GM21515 (cell line): Measurements from ENCODE around the gene NEK6.

ENCODE experiments used
- ATAC-seq: cut with Tn5 transposase; IDR thresholded peaks from one replicate; pipeline ENCODE4 v1.9.1; 2021; ENCODE audit not compliant: unreplicated experiment

The NEK6 gene

DNA sequence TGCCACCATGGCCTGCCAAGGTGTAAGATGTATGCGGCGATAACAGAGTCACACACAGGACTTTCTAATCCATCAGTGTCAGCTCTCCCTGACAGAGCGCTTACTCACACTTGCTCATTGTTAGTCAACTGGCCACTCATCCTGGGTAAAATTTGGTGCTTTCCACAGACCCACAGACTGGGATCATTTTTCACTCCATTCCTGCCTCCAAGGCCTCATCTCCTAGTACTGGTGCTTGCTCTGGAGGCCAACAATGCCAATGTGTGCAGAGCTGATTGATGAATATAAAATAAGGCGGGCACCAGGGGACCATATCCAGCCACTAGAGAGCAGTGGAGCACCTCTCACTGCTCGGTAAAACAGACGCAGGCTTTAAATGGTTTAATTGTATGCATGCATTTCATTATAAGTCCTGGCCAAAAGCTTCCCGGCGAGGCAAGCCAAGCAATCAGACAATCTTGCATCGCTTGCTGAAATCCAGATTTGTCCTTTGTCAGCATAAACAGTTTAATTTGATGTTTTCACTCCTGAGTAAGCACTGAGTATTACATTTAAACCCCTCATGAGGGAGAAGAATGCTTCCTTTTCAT, 135.2 kb downstream of the NEK6 start:
- ATAC-seq: no peak

DNA sequence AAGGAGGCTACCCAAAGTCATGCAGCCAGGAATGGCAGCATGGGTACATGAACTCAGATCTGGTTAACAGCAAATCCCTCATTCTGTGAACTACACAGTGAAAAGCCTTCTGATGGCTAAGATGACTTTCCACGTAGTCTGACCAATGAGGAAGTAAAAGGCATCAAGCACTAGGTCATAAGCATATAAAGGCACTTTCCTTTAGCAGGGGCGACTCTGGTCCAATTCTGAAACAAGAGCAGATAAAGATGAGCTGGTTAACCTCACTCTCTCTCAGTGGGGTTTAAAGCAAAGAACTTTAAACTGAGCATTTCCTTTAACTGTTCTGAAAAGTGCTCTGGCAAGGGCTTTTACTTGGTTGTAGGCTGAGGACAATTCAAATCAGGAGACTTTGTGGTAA, 136.4 kb downstream of the NEK6 start:
- ATAC-seq: no peak

DNA sequence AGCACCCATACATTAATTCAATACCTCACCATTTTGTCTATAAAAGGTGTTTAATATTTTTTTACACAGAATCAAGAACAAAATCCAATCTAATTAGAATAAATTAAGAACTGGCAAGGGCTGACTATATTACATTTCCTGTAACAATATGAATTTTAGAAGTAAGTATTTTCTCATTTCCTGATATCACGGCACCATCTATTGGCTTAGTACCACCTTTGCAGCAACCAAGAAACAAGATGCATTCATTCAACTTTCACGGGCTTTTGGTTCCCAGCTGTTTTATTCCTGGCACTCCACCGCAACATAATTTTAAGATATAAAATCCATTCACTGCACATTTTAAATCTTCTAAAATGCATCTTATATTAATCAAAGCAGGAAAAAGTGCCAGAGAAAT, 136.8 kb downstream of the NEK6 start:
- ATAC-seq: no peak

DNA sequence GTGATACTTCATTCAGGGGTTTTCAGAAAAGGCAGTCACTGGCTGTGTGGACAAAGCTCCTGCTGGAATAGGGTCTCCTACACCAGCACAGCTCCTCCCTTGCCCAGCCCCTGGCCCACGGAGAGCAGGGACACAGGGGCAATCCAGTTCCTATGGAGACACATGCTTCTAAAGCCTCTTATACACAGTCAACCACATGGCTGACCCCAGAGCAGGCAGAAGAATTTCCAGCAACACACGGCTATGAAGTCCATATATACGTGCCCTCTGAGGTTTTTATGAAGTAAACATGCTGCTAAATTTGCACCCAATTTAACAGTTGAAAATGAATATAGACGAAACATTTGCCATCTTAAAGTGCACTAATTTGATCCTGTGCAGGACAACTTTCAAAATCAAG, 138.1 kb downstream of the NEK6 start:
- ATAC-seq: no peak

DNA sequence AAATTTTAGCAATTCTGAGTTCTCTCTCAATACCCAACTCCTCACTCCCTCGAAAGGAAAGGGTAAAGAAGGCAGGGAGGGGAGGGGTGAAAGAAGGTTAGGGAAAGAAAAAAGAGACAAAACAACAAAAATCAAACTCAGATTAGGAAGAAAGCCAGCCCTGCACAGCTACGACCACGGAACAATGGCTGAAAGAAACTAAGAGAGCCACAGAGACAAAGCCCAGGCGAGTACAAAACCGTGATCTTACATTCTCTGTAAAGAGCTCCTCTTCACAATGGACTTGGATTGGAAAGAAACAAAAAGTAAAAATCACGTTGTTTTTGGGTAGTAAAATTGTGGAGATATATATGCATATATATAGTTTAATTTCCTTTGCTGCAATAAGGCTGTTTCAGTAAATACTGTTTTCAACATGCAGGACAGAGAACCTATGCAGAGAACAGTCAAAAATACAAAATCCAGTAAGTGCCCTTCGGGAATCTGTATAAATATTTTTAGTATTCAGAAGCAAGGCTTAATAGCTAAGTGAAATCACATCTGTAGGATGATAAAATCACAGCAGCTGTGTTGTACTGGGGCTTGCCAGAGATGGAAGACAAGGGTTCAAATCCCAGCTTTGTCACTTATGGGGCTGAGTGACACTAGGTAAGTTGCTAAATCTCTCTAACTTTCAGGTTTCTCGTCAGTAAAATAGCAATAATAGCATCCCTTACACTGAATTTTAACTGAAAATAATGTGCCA, 140.6 kb downstream of the NEK6 start:
- ATAC-seq: no peak

DNA sequence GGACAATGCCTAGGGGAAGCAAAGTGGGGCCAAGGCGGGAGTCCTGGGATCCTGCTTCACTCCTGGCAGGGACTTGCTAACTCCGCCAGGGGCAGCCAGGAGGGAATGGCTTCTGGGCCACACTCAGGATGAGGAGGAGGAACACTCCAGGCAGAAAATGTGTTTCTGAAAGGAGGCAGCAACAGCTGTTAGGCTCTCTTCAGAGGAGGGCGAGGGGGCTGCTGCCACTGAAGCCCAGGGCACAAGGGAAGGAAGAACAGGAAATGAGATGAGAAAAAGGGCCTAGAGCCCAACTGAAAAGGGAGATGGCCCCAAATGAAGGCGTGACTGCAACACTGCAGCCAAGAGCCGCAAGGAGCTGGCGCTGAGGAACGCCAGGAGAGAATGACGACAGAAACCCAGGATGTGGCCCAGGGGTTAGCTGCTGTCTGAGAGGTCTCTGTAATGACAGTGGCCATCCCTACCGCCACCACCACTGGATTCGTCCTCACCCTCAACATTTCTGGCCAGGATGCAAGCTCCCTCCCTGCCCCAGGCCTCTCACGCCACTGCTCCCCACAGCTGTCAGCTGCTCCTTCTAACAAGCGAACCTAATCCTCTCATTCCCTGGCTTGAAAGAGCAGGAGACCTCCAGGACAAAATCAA, 141.7 kb downstream of the NEK6 start:
- ATAC-seq: no peak

DNA sequence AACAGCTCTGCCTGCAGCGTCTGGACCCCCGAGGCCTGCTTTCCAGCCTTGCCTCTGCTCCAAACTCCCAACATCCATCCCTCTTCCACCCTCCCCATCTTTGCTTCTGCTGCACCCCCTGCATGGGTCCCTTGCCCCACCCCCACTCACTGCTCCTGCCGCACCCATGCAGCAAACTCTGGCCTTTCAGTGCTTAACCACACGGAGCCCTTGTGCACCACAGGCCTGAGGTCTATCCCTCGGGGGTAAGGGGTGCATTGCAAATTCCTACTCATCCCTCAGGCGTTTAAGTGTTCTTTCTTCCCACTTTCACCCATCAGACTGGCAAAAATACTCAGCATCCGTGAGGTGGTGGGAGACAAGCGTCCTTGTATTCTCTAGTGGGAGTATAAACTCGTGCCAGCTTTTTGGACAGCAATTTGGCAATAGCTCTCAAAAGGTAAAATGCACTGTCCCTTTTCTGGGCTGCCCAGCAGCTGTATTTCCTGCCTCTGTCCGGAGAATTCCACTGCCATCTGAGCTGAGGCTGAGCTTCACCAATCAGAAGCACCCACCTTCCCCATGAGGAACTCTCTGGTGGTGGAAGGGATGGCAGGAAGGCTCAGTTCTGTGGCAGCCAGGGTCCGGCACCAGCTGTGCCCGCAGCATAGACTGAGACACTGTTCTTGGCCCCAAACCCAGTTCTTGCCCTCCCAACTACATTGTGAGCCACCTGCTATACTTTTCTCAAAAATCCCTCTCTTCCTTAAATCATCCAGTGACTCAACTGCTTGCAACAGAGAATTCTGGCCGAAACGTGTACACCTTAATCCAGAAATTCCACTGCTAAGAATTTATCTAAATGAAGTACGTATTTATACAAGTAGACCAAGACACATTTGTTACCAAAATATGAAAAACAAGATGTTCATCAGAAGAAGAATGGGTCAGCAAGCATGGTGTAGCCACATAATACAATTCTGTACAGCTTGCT, 142.5 kb downstream of the NEK6 start:
- ATAC-seq: no peak
